ENCODE measurements around the gene OMP.

OMP gene

DNA sequence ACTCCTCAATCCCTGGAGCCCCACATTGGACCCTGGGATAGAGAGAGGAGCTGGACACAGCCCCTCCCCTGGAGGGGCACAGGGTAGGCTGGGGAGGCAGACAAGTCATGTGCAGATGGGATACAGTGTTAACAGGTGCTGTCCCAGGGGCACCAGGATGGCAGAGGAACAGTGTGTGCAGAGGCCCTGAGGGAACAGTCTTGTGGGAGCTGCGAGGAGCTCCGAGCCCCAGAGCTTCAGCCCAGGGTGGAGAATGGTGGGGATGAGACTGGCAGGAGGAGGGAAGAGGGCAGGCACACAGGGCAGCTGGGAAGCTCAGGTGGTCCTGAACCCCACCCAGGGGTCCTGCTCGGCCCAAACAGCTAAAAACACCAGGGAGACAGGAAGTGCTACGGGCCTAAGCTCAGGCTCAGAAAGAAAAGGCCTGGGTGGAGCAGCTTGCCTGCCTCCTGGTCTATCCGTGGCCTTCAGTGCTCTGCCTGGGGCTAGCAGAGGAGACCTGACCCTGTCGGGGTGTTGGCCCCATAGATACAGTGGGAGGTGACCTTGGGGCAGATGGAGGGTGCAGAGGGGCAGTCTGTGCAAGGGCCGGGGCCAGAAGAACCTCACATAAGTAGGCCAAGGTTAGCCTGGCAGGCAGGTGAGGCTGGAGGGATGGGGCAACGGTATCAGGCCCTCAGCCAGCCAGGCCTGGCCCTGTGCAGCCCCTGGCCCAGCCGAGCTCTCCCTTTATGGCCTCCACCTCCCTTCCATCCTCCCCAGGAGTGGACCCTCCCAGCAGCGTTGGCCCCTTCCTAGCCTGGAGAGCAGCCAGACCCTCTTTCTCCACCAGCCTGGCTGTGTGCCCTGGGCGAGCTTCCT, 20.4 kb upstream of the OMP start:
- Histone ChIP-seq H3K36me3 (ENCODE audit: insufficient read depth, low read length) (no peaks in the 10 kb centered on the region), H3K4me1 (ENCODE audit: insufficient read depth, low read length) (peaks cover 16% of the 10 kb centered on the region), H3K9ac (ENCODE audit: low read length) (no peak overlapping the region), H3K27me3 (ENCODE audit: control insufficient read depth in 1 of 2, insufficient read depth in 2 of 2, low read length in 2 of 2) (no peaks in the 10 kb centered on the region), H3K9me3 (ENCODE audit: low read length) (no peaks in the 10 kb centered on the region), H3K27ac (ENCODE audit: low read depth, low read length) (peak overlapping the region; percentile 42), H3K4me3 (ENCODE audit: low read depth in 1 of 2, low read length in 2 of 2) (peak overlapping the region in 1 of 2 donors; percentile 11)

DNA sequence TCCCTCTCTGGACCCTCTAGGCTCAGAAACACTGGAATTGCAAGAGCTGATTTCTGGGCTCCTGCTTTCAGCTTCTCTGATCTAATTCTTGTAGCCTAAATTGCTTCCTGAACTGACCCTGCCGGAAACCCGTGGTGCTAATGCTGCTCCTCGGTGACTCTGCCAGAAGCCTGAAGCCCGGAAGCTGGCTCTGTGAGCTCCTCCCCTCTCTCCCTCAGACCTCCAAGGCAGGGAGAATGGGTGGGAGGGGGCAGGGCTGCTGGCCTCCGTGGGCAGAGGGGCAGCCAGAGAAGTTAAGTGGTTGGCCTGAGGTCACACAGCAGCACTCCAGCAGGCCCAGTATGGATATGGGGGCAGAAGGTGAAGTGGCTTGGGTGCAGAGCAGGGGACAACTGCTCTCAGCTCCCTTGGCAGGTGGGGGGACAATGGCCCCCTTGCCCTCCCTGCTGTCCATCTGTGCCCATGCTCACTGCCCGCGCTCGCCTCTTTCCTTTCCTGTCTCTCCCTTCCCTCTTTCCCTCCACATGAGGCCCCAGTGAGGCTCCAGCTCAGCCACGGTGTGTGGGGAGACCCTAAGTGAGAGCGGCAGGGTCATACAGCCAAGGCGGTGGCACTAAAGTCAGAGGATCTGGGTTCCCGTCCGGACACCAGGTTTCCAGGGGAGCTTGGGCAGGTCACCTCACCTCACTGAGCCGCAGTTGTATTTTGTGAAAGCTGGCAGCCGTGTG, 19.6 kb upstream of the OMP start:
- Histone ChIP-seq H3K9ac (ENCODE audit: low read length) (no peak overlapping the region), H3K36me3 (ENCODE audit: insufficient read depth, low read length) (no peaks in the 10 kb centered on the region), H3K4me1 (ENCODE audit: insufficient read depth, low read length) (peaks cover 16% of the 10 kb centered on the region), H3K27ac (ENCODE audit: low read depth, low read length) (peak overlapping the region; percentile 42), H3K9me3 (ENCODE audit: low read length) (no peaks in the 10 kb centered on the region), H3K27me3 (ENCODE audit: control insufficient read depth in 1 of 2, insufficient read depth in 2 of 2, low read length in 2 of 2) (no peaks in the 10 kb centered on the region), H3K4me3 (ENCODE audit: low read depth in 1 of 2, low read length in 2 of 2) (peak overlapping the region in 1 of 2 donors; percentile 11)

DNA sequence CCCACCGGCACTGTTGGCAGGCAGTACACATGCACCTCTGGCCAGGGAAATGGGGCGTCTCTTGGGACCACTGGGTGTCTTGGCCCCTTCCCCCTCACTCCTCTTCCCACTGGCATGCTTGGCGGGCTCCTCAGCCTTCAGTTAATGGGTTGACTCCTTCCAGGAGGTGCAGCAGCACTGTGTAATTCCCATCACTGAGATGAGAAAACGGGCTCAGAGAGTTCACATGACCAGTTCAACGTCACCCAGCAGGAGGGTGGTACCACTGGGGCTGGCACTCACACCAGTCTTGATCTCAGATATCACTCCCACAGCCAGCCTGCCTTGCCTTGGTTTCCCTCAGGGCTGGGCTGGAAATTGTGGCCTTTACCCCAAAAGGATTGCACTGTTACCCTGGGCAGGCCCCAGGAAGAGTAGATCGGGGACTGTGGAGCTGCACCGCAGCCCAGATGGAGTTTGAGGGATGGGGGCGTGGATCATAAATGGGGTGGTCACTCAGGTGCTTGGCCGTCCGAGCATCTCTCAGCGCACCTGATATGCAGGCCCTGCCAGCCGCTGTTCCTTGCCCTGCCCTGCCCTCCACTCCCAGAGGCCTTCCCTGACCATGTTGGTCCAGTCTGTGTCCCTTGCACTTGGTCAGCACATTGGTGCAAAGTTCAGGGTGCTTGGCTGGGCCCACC, 18.9 kb upstream of the OMP start:
- Histone ChIP-seq H3K27ac (ENCODE audit: low read depth, low read length) (no peak overlapping the region), H3K36me3 (ENCODE audit: insufficient read depth, low read length) (no peaks in the 10 kb centered on the region), H3K9me3 (ENCODE audit: low read length) (no peaks in the 10 kb centered on the region), H3K4me3 (ENCODE audit: low read depth in 1 of 2, low read length in 2 of 2) (no peak overlapping the region), H3K9ac (ENCODE audit: low read length) (no peak overlapping the region), H3K27me3 (ENCODE audit: control insufficient read depth in 1 of 2, insufficient read depth in 2 of 2, low read length in 2 of 2) (no peaks in the 10 kb centered on the region), H3K4me1 (ENCODE audit: insufficient read depth, low read length) (peaks cover 16% of the 10 kb centered on the region)

DNA sequence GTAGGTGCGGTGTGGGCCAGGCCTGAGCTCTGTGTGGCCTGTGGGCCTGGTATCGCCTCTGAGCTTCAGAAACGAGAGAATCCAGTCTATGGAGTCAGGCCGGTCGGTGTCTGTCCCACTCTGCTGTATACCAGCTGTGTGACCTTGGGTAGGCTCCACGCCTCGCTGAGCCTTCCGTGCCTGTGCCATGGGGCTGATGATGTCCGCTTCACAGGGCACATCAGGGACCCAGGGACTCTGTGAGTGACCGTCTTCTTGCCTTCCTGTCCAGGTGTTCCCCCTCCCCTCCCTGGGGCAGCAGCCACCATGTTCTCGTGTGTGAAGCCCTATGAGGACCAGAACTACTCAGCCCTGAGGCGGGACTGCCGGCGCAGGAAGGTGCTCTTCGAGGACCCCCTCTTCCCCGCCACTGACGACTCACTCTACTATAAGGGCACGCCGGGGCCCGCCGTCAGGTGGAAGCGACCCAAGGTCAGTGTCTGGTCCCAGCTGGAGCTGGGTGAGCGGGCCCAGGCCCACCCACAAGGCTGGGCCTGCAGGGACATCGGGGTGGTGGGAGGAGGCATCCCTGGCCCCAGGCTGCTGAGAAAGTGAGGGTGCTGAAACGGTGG, 18.0 kb upstream of the OMP start:
- no peak overlapping the region for H3K9ac ChIP-seq (ENCODE audit: low read length)
- no peak overlapping the region for H3K27ac ChIP-seq (ENCODE audit: low read depth, low read length)
- H3K4me3 ChIP-seq (ENCODE audit: low read depth in 1 of 2, low read length in 2 of 2), result no peak overlapping the region
- H3K36me3 ChIP-seq (ENCODE audit: insufficient read depth, low read length), result no peaks in the 10 kb centered on the region
- H3K4me1 ChIP-seq (ENCODE audit: insufficient read depth, low read length), result peaks cover 16% of the 10 kb centered on the region
- H3K27me3 ChIP-seq (ENCODE audit: control insufficient read depth in 1 of 2, insufficient read depth in 2 of 2, low read length in 2 of 2), result no peaks in the 10 kb centered on the region
- no peaks in the 10 kb centered on the region for H3K9me3 ChIP-seq (ENCODE audit: low read length)

DNA sequence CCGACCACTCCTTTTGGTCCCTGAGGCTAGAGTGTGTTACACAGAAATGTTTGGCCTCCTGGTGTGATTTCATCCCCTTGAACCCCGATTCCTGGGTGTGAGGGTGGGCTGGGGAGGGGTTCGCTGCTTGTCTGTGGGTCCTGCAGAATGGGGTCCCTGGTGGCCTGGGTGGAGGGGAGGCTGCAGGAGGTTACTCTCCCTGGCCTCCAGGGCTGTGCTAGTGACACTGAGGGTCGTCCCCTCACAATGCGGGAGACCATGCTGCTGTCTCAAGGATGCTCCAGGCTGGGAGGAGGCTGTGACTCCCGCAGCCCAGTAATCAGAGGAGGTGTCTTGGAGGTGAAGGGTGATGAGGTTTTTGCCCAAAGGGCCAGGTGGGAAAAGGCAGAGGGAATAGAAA, 17.0 kb upstream of the OMP start:
- H3K27ac ChIP-seq (ENCODE audit: low read depth, low read length), result no peak overlapping the region

DNA sequence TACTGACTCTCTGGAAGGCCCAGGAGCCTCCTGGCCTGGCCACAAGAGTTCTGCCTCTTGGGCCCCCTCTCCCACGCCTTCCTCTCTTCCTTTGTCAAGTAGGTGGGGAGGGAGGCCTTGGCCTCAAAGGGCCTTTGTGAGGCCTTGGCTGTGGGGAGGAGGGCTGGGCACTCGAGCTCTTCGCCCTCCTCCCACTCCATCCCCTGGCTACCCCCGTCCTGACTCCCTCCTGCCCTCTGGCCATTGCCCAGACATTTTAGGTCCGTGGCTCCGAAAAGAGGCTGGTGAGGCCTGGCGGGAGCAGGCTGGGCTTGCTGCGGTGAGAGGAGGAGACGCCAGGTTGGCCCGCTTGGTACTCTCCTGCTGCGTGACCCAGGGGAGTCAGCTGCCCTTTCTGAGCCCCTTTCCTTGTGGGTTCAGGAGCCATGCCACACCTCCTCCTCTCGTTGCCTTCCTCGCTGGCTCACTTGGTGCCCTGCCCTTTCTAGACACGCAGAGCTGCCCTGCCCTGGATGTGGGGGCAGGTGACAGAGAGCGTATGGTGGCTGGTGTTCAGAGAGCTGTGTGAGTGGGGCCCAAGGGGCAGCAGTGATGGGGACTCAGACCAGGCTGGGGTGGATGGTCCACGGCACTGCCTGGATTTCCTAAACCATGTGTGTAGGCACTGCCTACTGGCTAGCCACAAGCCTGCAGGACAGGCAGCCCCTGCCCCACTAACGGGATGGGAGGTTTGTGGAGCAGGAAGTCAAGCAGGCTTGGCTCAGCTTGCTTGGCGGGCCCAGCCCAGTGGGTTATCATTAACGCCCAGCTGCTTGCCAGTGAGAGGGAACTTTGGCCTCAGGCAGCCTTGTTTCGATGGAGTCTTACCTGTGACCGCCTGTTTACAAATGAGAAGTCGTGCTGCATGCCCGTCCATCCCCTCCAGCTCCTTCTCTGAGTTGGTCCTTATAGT, 15.8 kb upstream of the OMP start:
- Histone ChIP-seq H3K4me3 (ENCODE audit: low read depth in 1 of 2, low read length in 2 of 2) (no peak overlapping the region), H3K4me1 (ENCODE audit: insufficient read depth, low read length) (peaks cover 16% of the 10 kb centered on the region), H3K27ac (ENCODE audit: low read depth, low read length) (no peak overlapping the region), H3K9ac (ENCODE audit: low read length) (no peak overlapping the region), H3K36me3 (ENCODE audit: insufficient read depth, low read length) (no peaks in the 10 kb centered on the region), H3K27me3 (ENCODE audit: control insufficient read depth in 1 of 2, insufficient read depth in 2 of 2, low read length in 2 of 2) (no peaks in the 10 kb centered on the region), H3K9me3 (ENCODE audit: low read length) (no peaks in the 10 kb centered on the region)

More for the DNA sequence above, 17.0 kb upstream of the OMP start:
- Histone ChIP-seq H3K9me3 (ENCODE audit: low read length) (no peaks in the 10 kb centered on the region), H3K27me3 (ENCODE audit: control insufficient read depth in 1 of 2, insufficient read depth in 2 of 2, low read length in 2 of 2) (no peaks in the 10 kb centered on the region), H3K36me3 (ENCODE audit: insufficient read depth, low read length) (no peaks in the 10 kb centered on the region), H3K4me1 (ENCODE audit: insufficient read depth, low read length) (peaks cover 16% of the 10 kb centered on the region), H3K9ac (ENCODE audit: low read length) (no peak overlapping the region), H3K4me3 (ENCODE audit: low read depth in 1 of 2, low read length in 2 of 2) (no peak overlapping the region)

DNA sequence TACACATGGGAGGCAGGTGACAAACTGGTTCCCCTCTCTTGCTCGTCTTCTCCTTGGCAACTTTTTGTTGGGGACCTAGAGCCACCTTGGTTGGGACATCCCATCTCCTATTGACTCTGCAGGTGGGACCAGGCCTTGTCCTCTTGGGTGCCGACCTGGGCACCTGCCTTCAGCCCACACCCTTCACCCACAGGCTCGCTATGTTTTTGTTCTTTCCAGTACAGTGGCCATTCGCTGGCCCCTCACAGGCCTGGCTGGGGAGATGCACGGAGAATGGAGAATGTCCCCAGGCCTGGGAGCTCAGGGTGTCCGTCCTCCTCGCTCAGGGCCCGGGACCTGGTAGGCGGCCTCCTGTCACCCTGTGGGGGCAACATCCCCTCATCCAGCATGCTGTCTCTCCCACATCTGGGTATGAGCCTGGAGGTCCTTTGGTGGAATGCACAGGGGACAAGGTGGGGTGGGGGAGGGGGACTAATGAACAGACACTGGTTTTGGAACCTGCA, 14.9 kb upstream of the OMP start:
- H3K4me3 ChIP-seq (ENCODE audit: low read depth in 1 of 2, low read length in 2 of 2), result no peak overlapping the region
- H3K4me1 ChIP-seq (ENCODE audit: insufficient read depth, low read length), result peaks cover 7% of the 10 kb centered on the region
- no peaks in the 10 kb centered on the region for H3K9me3 ChIP-seq (ENCODE audit: low read length)
- H3K27ac ChIP-seq (ENCODE audit: low read depth, low read length), result no peak overlapping the region
- no peaks in the 10 kb centered on the region for H3K36me3 ChIP-seq (ENCODE audit: insufficient read depth, low read length)
- H3K27me3 ChIP-seq (ENCODE audit: control insufficient read depth in 1 of 2, insufficient read depth in 2 of 2, low read length in 2 of 2), result no peaks in the 10 kb centered on the region
- H3K9ac ChIP-seq (ENCODE audit: low read length), result no peak overlapping the region

DNA sequence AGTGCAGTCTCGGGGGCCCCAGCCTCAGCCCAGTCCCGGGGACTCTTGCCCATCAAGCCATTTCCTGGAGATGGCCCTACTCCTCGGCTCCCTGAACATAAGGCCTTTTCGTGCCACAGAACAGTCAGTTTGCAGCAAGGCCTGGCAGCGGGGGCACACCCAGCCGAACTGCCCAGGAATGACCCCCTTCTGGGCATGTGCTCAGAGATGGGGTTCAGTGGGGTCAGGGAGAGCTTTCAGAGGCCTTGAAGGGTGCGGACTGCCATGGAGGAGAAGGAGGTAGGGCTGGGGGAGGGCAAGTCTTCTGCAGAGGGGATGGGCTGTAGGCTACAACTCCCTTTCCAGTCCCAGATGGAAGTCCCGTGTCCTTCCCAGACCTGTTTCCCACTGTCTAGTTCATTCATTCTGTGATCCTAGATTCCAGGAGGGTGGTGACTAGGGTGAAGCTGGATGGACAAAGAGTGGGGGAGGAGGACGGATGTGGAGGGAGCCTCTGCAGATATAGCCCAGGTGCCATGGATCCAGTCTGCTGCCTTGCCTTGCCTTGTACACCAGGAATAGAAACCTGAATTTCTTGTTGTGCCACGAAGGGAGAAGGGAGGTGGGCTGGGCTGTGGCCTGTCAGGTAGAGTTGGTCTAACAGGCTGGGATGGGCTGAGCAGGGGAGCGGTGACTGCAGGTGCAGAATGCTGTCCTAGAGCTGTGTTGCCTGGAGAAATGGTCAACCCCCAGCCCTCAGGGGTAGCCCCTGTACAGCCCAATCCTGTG, 14.2 kb upstream of the OMP start:
- no peak overlapping the region for H3K4me3 ChIP-seq (ENCODE audit: low read depth in 1 of 2, low read length in 2 of 2)
- no peak overlapping the region for H3K27ac ChIP-seq (ENCODE audit: low read depth, low read length)
- H3K27me3 ChIP-seq (ENCODE audit: control insufficient read depth in 1 of 2, insufficient read depth in 2 of 2, low read length in 2 of 2), result no peaks in the 10 kb centered on the region
- peaks cover under 1% of the 10 kb centered on the region for H3K36me3 ChIP-seq (ENCODE audit: insufficient read depth, low read length)
- H3K4me1 ChIP-seq (ENCODE audit: insufficient read depth, low read length), result peaks cover under 1% of the 10 kb centered on the region
- H3K9me3 ChIP-seq (ENCODE audit: low read length), result no peaks in the 10 kb centered on the region
- H3K9ac ChIP-seq (ENCODE audit: low read length), result no peak overlapping the region

DNA sequence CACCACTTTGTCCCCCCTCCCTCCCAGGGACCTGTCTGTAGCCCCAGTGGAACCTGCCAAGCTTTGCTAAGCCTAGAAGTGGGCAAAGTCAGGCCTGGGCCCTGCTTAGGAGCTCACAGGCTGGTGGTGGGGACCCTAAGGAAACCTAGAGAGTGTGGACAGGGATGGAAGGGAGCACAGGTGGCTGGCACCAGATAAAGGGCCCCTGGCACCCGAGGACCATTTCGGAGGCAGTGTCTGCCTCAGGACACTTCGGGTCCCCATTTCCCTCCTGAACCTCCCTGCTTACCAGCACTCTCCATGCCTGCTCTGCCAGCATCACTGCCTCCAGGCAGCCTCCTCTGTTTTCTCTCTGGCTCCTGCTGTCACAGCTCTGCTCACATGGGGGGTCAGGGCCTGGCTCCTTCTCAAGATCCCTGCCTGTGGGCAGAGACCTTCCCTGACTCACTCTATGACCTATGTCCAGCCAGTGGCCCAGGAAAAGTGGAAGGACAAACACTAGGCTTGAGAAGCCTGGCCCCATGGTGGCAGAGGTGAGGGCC, 13.6 kb upstream of the OMP start:
- no peaks in the 10 kb centered on the region for H3K4me1 ChIP-seq (ENCODE audit: insufficient read depth, low read length)
- no peak overlapping the region for H3K4me3 ChIP-seq (ENCODE audit: low read depth in 1 of 2, low read length in 2 of 2)
- H3K27ac ChIP-seq (ENCODE audit: low read depth, low read length), result no peak overlapping the region
- no peaks in the 10 kb centered on the region for H3K9me3 ChIP-seq (ENCODE audit: low read length)
- no peak overlapping the region for H3K9ac ChIP-seq (ENCODE audit: low read length)
- H3K36me3 ChIP-seq (ENCODE audit: insufficient read depth, low read length), result peaks cover 7% of the 10 kb centered on the region
- H3K27me3 ChIP-seq (ENCODE audit: control insufficient read depth in 1 of 2, insufficient read depth in 2 of 2, low read length in 2 of 2), result no peaks in the 10 kb centered on the region

DNA sequence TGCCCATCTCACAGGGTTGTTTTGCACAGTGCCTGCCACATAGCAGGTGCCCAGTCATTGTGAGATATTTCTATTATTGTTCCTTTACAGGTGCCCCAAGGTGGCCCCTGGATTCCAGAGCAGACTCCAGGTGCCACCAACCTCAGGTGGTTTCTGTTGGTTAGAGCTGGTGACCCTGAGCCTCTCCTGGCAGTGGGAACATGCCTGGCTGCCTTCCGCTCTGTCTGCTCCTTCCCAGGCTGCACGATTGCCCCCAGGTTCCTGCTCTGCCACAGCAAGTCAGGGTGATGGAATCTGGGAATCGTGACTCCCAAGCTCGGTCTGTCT, 12.6 kb upstream of the OMP start:
- Histone ChIP-seq H3K27ac (ENCODE audit: low read depth, low read length) (no peak overlapping the region), H3K4me3 (ENCODE audit: low read depth in 1 of 2, low read length in 2 of 2) (no peak overlapping the region), H3K9ac (ENCODE audit: low read length) (no peak overlapping the region), H3K9me3 (ENCODE audit: low read length) (no peaks in the 10 kb centered on the region), H3K4me1 (ENCODE audit: insufficient read depth, low read length) (no peaks in the 10 kb centered on the region), H3K27me3 (ENCODE audit: control insufficient read depth in 1 of 2, insufficient read depth in 2 of 2, low read length in 2 of 2) (no peaks in the 10 kb centered on the region), H3K36me3 (ENCODE audit: insufficient read depth, low read length) (peaks cover 14% of the 10 kb centered on the region)
